A549 (cell line): ENCODE results near the gene NOP53. TPM values are rescaled to one million over a fixed set of nuclear protein-coding genes. Genes with fewer than 3 reads are reported as not detected.
A peak's percentile ranks its signal among the peaks of the same experiment; 100 is the strongest.

ENCODE experiments used
- ATAC-seq, 2 experiments: fragments of 200-7000 bp in 1 of 2; fragments of >200 bp in 1 of 2; cut with Nextera tagmentation in 1 of 2; cut with Tn5 transposase in 1 of 2; 3 replicates each; pipeline versions ENCODE4 v1.8.0 to v1.9.1; 2018 to 2020; ENCODE audit warnings: mild to moderate bottlenecking in 1 of 2, moderate library complexity in 1 of 2
- CTCF ChIA-PET: fragments of 300-600 bp; sonication (Branson Sonifier 250); formaldehyde crosslinking; extraction: SDS; loops from one replicate; lab custom pipeline; 2021; ENCODE audit warnings: antibody characterized with exemption, inconsistent platforms; lab: Yijun Ruan, JAX
- POLR2A ChIA-PET: fragments of 350-600 bp; formaldehyde crosslinking; extraction: SDS; loops from one replicate; lab custom pipeline; 2021; ENCODE audit warnings: antibody characterized with exemption, inconsistent platforms; lab: Yijun Ruan, JAX
- DNase-seq, 2 experiments: peaks; one replicate each; pipeline versions ENCODE4 v3.0.0 to v3.0.0-alpha.2; 2011 to 2016; ENCODE audit warnings: low read depth in 1 of 2, low spot score in 1 of 2
- FAIRE-seq: peaks from 2 replicates; lab custom pipeline; 2011; peaks lifted over from hg19 to GRCh38; lab: Jason Lieb, UNC
- H3K27ac ChIP-seq, 2 experiments: fragments of >200 bp; sonication (Bioruptor Twin); formaldehyde crosslinking; 3 replicates each; pipeline ENCODE4 v1.5.1; 2016 to 2017
- H3K4me1 ChIP-seq: fragments of >200 bp; sonication (Bioruptor Twin); formaldehyde crosslinking; 3 replicates; pipeline ENCODE4 v1.6.1; 2016
- H3K4me2 ChIP-seq: fragments of >200 bp; sonication (Bioruptor Twin); formaldehyde crosslinking; 3 replicates; pipeline ENCODE4 v1.6.1; 2016
- H3K4me3 ChIP-seq: fragments of >200 bp; sonication (Bioruptor Twin); formaldehyde crosslinking; 3 replicates; pipeline ENCODE4 v1.5.1; 2016
- H3K9me3 ChIP-seq: fragments of >200 bp; sonication (Bioruptor Twin); formaldehyde crosslinking; 3 replicates; pipeline ENCODE4 v1.6.1; 2016
- ATOH8 ChIP-seq: fragments of 250-450 bp; sonication (Bioruptor Pico); IDR thresholded peaks from 2 replicates; pipeline ENCODE4 v1.5.0; 2020; ENCODE audit warnings: low read depth, mild to moderate bottlenecking, moderate library complexity
- BHLHE40 ChIP-seq: IDR thresholded peaks from 2 replicates; pipeline ENCODE4 v1.6.1; 2012; ENCODE audit warnings: low read depth, low read length, inconsistent platforms
- CHD2 ChIP-seq: fragments of 150-350 bp; IDR thresholded peaks from 2 replicates; pipeline ENCODE4 v1.6.1; 2014; ENCODE audit warnings: low read length; ENCODE audit not compliant: partially characterized antibody
- GATA3 ChIP-seq: IDR thresholded peaks from 2 replicates; pipeline ENCODE4 v1.6.1; 2012; ENCODE audit warnings: borderline replicate concordance
- HMGXB4 ChIP-seq: fragments of 250-450 bp; sonication (Bioruptor Pico); IDR thresholded peaks from 2 replicates; pipeline ENCODE4 v1.5.0; 2021; ENCODE audit warnings: mild to moderate bottlenecking, moderate library complexity, borderline replicate concordance
- HOXA7 ChIP-seq: fragments of 250-450 bp; sonication (Bioruptor Pico); IDR thresholded peaks from 2 replicates; pipeline ENCODE4 v1.5.0; 2020; ENCODE audit warnings: mild to moderate bottlenecking, moderate library complexity
- HOXB13 ChIP-seq: fragments of 250-450 bp; sonication (Bioruptor Pico); IDR thresholded peaks from 2 replicates; pipeline ENCODE4 v1.5.0; 2020; ENCODE audit warnings: low read depth, mild to moderate bottlenecking, moderate library complexity
- JUNB ChIP-seq: fragments of >200 bp; sonication (Bioruptor Twin); formaldehyde crosslinking; IDR thresholded peaks from 2 replicates; pipeline ENCODE4 v1.6.1; 2016
- KDM5A ChIP-seq: fragments of 200-600 bp; sonication (generic); IDR thresholded peaks from 2 replicates; pipeline ENCODE4 v1.6.1; 2016; ENCODE audit warnings: antibody characterized with exemption, mild to moderate bottlenecking
- MAX ChIP-seq: IDR thresholded peaks from 2 replicates; pipeline ENCODE4 v1.6.1; 2012
- PBX3 ChIP-seq: IDR thresholded peaks from 2 replicates; pipeline ENCODE4 v1.6.1; 2012
- RCOR1 ChIP-seq: fragments of 150-350 bp; IDR thresholded peaks from 2 replicates; pipeline ENCODE4 v1.6.1; 2014; ENCODE audit warnings: antibody characterized with exemption, low read length, low read depth
- RFX5 ChIP-seq: fragments of 450-650 bp; IDR thresholded peaks from 2 replicates; pipeline ENCODE4 v1.7.1; 2014; ENCODE audit warnings: antibody characterized with exemption, mild to moderate bottlenecking, moderate library complexity
- TFCP2L1 ChIP-seq: fragments of 250-450 bp; sonication (Bioruptor Pico); IDR thresholded peaks from 2 replicates; pipeline ENCODE4 v1.5.0; 2021; ENCODE audit warnings: mild to moderate bottlenecking
- TP53 ChIP-seq: fragments of 250-450 bp; sonication (Bioruptor Pico); IDR thresholded peaks from 2 replicates; pipeline ENCODE4 v1.5.0; 2021; ENCODE audit warnings: mild to moderate bottlenecking, moderate library complexity
- USF2 ChIP-seq: fragments of 450-650 bp; IDR thresholded peaks from 2 replicates; pipeline ENCODE4 v1.6.1; 2014; ENCODE audit warnings: antibody characterized with exemption
- ZSCAN20 ChIP-seq: fragments of 250-450 bp; sonication (Bioruptor Pico); IDR thresholded peaks from 2 replicates; pipeline ENCODE4 v1.8.0; 2022; ENCODE audit warnings: mild to moderate bottlenecking, moderate library complexity
- WGBS: methylation state at CpG from one replicate; pipeline ENCODE4 v1.1.6; 2017; ENCODE audit errors: missing lambda C conversion rate; 5-methylcytosine and 5-hydroxymethylcytosine counted together
- polyA plus RNA-seq, 4 experiments: library from polyadenylated mRNA; depleted of rRNA in 3 of 4; stranded (reverse); fragments of >200 nt; fragmentation: RNase III in 1 of 4; extraction: RNeasy Plus Mini Kit Qiagen cat#74134 plus additional on column Dnase treatment in 1 of 4; gene quantifications; 2 replicates in 3 of 4; 3 replicates in 1 of 4; pipeline ENCODE4 v1.2.3, GENCODE V29; 2011 to 2017

NOP53 gene
- polyA plus RNA-seq, 2 of the 4 experiments (the other 2 are of a cell fraction): 135 to 182 TPM

GRCh38 chr19:47779524-47780214 is 34.3 kb downstream of the NOP53 start:
- no peak for TF ChIP-seq MAX
- no peak for TF ChIP-seq HMGXB4 (CRISPR knock-in tag)
- TF ChIP-seq PBX3: no peak
- TF ChIP-seq RFX5: no peak
- no peak for TF ChIP-seq HOXB13 (CRISPR knock-in tag)
- Histone ChIP-seq H3K27ac (peak overlapping the region; percentile 90 to 94), H3K4me2 (peak overlapping the region; percentile 90), H3K9me3 (no peaks in the 10 kb centered on the region), H3K4me1 (peaks cover 16% of the 10 kb centered on the region), H3K4me3 (peak overlapping the region; percentile 79)
- WGBS: 82% methylated on average over 24 of the region's 24 CpGs
- FAIRE-seq: no peak
- no peak for DNase-seq
- ATAC-seq: no peak
- POLR2A ChIA-PET: no interaction called here
- CTCF ChIA-PET: interaction anchor here (0.6 to 4.6 kb wide), 7 partner anchors 12 to 73 kb away, joined by 3 to 41 read pairs (median 8); partner anchors contain the start of gene EHD2

- H3K27ac ChIP-seq: peak overlapping the region in 1 of 2 experiments; percentile 94; a peak in 1 of 6 replicates
- DNase-seq (no peak), ATAC-seq (no peak), FAIRE-seq (no peak)
- WGBS: 95% methylated on average over 9 of the region's 9 CpGs
- no peaks in the 10 kb centered on the region for H3K9me3 ChIP-seq
- CTCF ChIA-PET: interaction anchor here (0.6 to 4.6 kb wide), 8 partner anchors 11 to 81 kb away, joined by 3 to 41 read pairs (median 6); partner anchors contain the start of gene EHD2
- peaks cover 16% of the 10 kb centered on the region for H3K4me1 ChIP-seq
- peak overlapping the region; percentile 90 for H3K4me2 ChIP-seq
- POLR2A ChIA-PET: no interaction called here
- no peak overlapping the region for H3K4me3 ChIP-seq
- no peak for TF ChIP-seq ZSCAN20
- TF ChIP-seq HOXA7: no peak
- no peak for TF ChIP-seq TP53 (CRISPR knock-in tag)
- TF ChIP-seq KDM5A: no peak
- no peak for TF ChIP-seq TFCP2L1 (CRISPR knock-in tag)
- no peak for TF ChIP-seq HOXB13 (CRISPR knock-in tag)
- no peak for TF ChIP-seq CHD2
- TF ChIP-seq GATA3: no peak
- no peak for TF ChIP-seq ATOH8 (CRISPR knock-in tag)
- no peak for TF ChIP-seq USF2
- TF ChIP-seq PBX3: no peak
- no peak for TF ChIP-seq RCOR1
- TF ChIP-seq JUNB: no peak
- no peak for TF ChIP-seq BHLHE40
Observed at GRCh38 chr19:47780215-47780551, 34.8 kb downstream of the NOP53 start.
